MM.1S (cell line): ENCODE measurements around the gene SLC44A1.

Experiments
- CTCF ChIP-seq: fragments of 300-600 bp; sonication (generic); IDR thresholded peaks from 2 replicates; pipeline ENCODE4 v1.5.1; 2016; ENCODE audit warnings: antibody characterized with exemption, low read length, mixed read lengths
- EZH2phosphoT487 ChIP-seq: fragments of 300-600 bp; sonication (generic); IDR thresholded peaks from 2 replicates; pipeline ENCODE4 v1.6.1; 2018; ENCODE audit warnings: antibody characterized with exemption, low read length

GRCh38 chr9:105205787-105206495, 38.5 kb upstream of the SLC44A1 start:
- TF ChIP-seq CTCF = no peak
- TF ChIP-seq EZH2phosphoT487 = no peak
